Type B pancreatic cell (in vitro differentiated cells): ENCODE results near the gene FAM110C. TPM values are rescaled to one million over a fixed set of nuclear protein-coding genes. Genes with fewer than 3 reads are reported as not detected.
"Not testable (repeated sequence)": the region's sequence is repeated elsewhere in the genome, so short reads cannot be mapped to it uniquely, and the experiment has no call there.

Experiments used
- DNase-seq: peaks from one replicate; pipeline ENCODE4 v3.0.0; 2021; ENCODE audit warnings: mixed read lengths; ENCODE audit not compliant: unreplicated experiment; ENCODE audit errors: extremely low spot score
- H3K27ac Mint-ChIP-seq: 2 replicates; pipeline ENCODE4 v1.8.0; 2021; ENCODE audit warnings: mild to moderate bottlenecking, mixed read lengths
- H3K27me3 Mint-ChIP-seq: 2 replicates; pipeline ENCODE4 v1.8.0; 2021; ENCODE audit warnings: mixed read lengths
- H3K36me3 Mint-ChIP-seq: 2 replicates; pipeline ENCODE4 v1.8.0; 2021; ENCODE audit warnings: mixed read lengths
- H3K4me1 Mint-ChIP-seq: one replicate; pipeline ENCODE4 v1.8.0; 2021; ENCODE audit warnings: mixed read lengths; ENCODE audit not compliant: unreplicated experiment
- H3K4me3 Mint-ChIP-seq: 2 replicates; pipeline ENCODE4 v1.8.0; 2021; ENCODE audit warnings: mild to moderate bottlenecking, mixed read lengths
- H3K9me3 Mint-ChIP-seq: 2 replicates; pipeline ENCODE4 v1.8.0; 2021; ENCODE audit warnings: mixed read lengths
- total RNA-seq: library from RNA; stranded (reverse); gene quantifications from 2 replicates; pipeline ENCODE4 v1.2.1, GENCODE V29; 2021; ENCODE audit warnings: low replicate concordance
- TF ChIP-seq, protein P1 (sequence below): fragments of 200-600 bp; sonication (generic); conservative IDR thresholded peaks from 2 replicates; pipeline ENCODE4 v1.5.0; 2021; ENCODE audit warnings: antibody characterized with exemption, mild to moderate bottlenecking

FAM110C gene
- total RNA-seq, 1 donor from 2014 or later: 2.3 TPM

DNA sequence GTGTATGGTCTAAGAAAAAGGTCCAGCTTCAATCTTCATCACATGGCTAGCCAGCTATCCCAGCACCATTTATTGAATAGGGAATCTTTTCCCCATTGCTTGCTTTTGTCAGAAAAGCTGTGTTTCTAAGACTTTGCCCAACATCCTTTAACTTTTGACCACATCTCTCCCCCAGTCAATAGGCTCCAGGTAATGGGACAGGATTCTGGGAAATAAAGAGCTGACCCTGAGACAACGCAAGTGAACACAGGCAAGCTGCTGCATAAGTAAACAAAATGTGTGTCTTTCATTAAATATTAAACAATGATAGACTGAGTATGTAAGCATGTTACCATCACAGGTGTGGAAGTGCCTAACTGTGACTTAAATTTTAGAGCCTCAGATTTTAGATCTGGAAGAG is 23.0 kb downstream of the FAM110C start:
- DNase-seq: no peak
- Mint-ChIP-seq H3K4me3 (no peak overlapping the region), H3K27me3 (peaks cover 16% of the 10 kb centered on the region), H3K4me1 (no peaks in the 10 kb centered on the region), H3K36me3 (no peaks in the 10 kb centered on the region), H3K27ac (no peak overlapping the region), H3K9me3 (no peaks in the 10 kb centered on the region)
- TF ChIP-seq, protein P1, sequence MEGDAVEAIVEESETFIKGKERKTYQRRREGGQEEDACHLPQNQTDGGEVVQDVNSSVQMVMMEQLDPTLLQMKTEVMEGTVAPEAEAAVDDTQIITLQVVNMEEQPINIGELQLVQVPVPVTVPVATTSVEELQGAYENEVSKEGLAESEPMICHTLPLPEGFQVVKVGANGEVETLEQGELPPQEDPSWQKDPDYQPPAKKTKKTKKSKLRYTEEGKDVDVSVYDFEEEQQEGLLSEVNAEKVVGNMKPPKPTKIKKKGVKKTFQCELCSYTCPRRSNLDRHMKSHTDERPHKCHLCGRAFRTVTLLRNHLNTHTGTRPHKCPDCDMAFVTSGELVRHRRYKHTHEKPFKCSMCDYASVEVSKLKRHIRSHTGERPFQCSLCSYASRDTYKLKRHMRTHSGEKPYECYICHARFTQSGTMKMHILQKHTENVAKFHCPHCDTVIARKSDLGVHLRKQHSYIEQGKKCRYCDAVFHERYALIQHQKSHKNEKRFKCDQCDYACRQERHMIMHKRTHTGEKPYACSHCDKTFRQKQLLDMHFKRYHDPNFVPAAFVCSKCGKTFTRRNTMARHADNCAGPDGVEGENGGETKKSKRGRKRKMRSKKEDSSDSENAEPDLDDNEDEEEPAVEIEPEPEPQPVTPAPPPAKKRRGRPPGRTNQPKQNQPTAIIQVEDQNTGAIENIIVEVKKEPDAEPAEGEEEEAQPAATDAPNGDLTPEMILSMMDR: no peak

DNA sequence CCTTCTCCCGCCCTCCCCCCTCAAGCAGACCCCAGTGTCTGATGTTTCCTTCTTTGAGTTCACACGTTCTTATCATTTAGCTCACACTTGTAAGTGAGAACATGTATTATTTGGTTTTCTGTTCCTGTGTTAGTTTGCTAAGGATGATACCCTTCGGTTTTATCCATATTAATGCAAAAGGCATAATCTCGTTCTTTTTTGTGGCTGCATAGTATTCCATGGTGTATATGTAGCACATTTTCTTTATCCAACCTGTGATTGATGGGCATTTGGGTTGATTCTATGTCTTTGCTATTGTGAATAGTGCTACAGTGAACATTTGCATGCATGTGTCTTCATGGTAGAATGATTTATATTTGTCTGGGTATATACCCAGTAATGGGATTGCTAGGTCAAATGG is 24.1 kb downstream of the FAM110C start:
- not testable (repeated sequence) for H3K36me3 Mint-ChIP-seq, H3K27ac Mint-ChIP-seq, H3K4me1 Mint-ChIP-seq, DNase-seq, H3K4me3 Mint-ChIP-seq, H3K9me3 Mint-ChIP-seq
- H3K27me3 Mint-ChIP-seq: peaks cover 13% of the 10 kb centered on the region

DNA sequence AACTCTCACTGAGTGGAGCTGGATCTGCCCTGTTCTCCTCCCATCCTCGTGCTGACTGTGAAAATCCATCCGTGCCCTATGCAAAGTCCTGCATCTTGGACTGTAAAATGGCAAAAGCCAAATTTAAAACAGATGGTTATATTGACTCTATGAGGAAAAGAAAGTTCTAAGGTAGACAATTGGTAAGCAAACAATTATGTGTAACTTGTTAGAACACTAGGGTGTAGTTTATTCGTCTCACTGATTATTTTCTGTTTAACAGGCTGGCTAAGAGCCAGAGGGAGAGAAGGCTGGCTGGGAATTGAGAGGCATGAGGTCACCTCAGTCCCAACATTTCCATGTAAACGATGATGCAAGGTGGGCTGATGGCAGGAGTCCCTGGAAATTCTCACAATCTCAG is 26.0 kb downstream of the FAM110C start:
- not testable (repeated sequence) for H3K4me1 Mint-ChIP-seq, DNase-seq, H3K9me3 Mint-ChIP-seq, H3K27ac Mint-ChIP-seq, H3K36me3 Mint-ChIP-seq, H3K4me3 Mint-ChIP-seq
- H3K27me3 Mint-ChIP-seq: peaks cover 26% of the 10 kb centered on the region

DNA sequence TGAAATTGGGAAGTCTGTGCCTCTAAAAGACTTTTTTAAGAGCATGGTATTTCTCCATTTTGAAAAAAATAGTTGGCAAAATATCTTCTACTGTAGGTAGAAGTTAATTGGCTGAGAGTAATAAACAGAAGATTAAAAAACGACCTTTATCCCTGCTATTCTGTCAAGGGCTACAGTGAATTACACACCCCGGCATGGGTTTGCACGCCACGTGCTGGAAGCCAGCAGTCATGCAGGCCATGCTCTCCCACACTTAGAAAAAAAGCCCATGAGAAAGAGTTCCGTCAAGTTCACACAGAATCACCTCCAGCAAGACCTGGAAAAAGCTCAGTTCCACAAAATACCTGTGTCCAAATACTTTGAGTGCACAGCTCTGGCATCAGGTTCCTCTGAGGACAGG is 26.8 kb downstream of the FAM110C start:
- Mint-ChIP-seq H3K27me3 (peaks cover 25% of the 10 kb centered on the region), H3K36me3 (no peaks in the 10 kb centered on the region), H3K4me3 (no peak overlapping the region), H3K27ac (no peak overlapping the region), H3K4me1 (no peaks in the 10 kb centered on the region), H3K9me3 (no peaks in the 10 kb centered on the region)
- TF ChIP-seq, protein P1: no peak
- no peak for DNase-seq

DNA sequence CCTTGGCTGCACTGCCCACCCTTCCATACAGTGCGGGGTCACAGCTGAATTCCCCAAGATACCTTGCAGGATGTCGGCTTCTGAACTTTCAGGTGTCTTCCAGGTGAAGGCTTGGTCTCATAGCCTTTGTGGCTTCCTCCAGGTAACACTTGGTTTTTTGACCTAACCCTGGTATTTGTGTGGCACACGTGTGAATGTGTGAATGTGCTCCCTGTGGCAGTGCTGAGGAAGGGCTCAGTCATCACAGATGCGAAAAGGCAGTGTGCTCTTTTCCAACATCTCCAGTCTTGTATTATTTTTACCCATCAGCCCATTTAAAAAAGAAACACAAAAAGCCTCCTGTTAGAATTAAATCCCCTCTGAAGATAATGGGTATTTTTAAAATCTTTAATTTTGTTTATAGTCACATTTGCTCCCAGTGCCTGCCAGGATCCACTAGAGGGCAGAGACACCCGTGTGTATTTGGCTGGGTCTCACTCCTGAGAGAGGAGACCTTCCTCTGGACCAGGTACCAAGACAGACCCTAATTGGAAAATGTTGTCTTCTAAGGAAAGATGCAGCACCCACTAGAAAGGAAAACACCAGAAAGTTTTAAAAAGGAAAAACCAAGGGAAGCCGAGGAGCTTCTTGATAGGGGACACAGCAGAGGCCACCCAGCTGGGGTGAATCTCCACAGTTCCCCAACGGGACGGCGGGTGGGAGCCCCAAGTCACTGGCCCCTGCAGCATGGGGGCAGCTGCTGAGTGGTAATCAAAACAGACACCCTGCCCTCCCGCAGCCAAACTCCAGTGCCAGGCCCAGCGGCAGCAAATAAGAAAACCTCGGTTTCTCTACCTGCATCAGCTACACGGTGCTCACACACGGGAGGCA is 27.7 kb downstream of the FAM110C start:
- Mint-ChIP-seq H3K27ac (no peak overlapping the region), H3K4me1 (no peaks in the 10 kb centered on the region), H3K9me3 (no peaks in the 10 kb centered on the region), H3K4me3 (no peak overlapping the region), H3K36me3 (no peaks in the 10 kb centered on the region), H3K27me3 (peaks cover 22% of the 10 kb centered on the region)
- TF ChIP-seq, protein P1: peak; percentile 73
- no peak for DNase-seq

DNA sequence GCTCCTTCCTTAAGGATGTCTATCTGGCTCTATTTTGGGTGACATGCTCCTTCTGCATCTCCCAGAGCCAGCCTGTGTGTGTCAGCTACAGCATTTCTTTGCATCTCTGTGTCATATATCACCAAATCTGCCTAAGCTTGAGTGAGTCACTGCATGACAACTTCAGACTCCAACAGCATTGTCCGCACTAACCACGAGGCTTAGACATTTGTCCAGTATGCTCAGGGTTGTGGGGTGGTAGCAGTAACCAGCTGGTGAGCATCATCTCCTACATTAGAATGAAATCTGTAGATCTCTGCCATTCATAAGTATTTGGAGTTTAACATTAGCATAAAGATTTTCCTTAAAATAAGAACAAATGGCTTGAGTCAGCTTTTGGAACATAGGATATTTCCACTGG is 30.4 kb downstream of the FAM110C start:
- H3K4me1 Mint-ChIP-seq, H3K36me3 Mint-ChIP-seq, H3K4me3 Mint-ChIP-seq, DNase-seq, H3K27ac Mint-ChIP-seq, H3K9me3 Mint-ChIP-seq: not testable (repeated sequence)
- H3K27me3 Mint-ChIP-seq: peaks cover 22% of the 10 kb centered on the region

DNA sequence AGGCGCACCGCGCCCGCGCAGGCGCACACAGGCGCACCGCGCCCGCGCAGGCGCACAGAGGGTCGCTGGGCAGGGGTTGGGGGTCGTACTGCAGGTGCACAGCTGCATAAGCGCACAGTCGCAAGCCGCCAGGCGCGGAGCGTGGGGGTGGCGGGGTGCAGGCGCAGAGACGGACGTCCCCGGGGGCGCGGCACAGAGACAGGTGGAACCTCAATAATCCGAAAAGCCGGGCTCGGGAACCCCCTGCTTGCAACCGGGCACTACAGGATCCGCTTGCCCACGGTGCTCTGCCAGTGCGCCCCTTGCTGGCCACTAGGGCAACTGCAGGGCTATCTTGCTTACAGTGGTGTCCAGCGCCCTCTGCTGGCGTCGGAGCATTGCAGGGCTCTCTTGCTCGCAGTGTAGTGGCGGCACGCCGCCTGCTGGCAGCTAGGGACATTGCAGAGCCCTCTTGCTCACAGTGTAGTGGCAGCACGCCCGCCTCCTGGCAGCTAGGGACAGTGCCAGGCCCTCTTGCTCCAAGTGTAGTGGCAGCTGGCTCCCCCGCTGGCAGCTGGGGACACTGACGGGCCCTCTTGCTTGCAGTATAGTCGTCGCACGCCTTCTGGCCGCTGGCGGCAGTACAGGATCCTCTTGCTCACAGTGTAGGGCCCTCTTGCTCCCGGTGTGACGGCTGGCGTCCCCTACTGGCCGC is 34.9 kb downstream of the FAM110C start:
- peaks cover 10% of the 10 kb centered on the region for H3K27me3 Mint-ChIP-seq
- H3K4me1 Mint-ChIP-seq: no peaks in the 10 kb centered on the region
- peak overlapping the region; percentile 76 for H3K4me3 Mint-ChIP-seq
- no peaks in the 10 kb centered on the region for H3K36me3 Mint-ChIP-seq
- DNase-seq: peak; percentile 84
- peak overlapping the region; percentile 41 for H3K27ac Mint-ChIP-seq
- H3K9me3 Mint-ChIP-seq: no peaks in the 10 kb centered on the region
- TF ChIP-seq, protein P1: peak; percentile 97
